Measurements from ENCODE around the gene TNFRSF19. TPM values are rescaled to one million over a fixed set of nuclear protein-coding genes. Genes with fewer than 3 reads are reported as not detected.
A peak's percentile ranks its signal among the peaks of the same experiment; 100 is the strongest.

TNFRSF19 gene
- total and polyA plus RNA-seq, 2 of the 13 experiments (the other 11 are each of a cell fraction or from before 2014, with no cell fraction given) = 75.3 to 77.7 TPM

GRCh38 chr13:23615395-23616081 is 45.3 kb downstream of the TNFRSF19 start (continued):
- no peak for TF ChIP-seq KLF9 (CRISPR knock-in tag; IDR thresholded peaks at IDR 0.05; ENCODE audit: low read depth)
- no peak for TF ChIP-seq ARNT (IDR thresholded peaks at IDR 0.05)
- TF ChIP-seq, protein P1, sequence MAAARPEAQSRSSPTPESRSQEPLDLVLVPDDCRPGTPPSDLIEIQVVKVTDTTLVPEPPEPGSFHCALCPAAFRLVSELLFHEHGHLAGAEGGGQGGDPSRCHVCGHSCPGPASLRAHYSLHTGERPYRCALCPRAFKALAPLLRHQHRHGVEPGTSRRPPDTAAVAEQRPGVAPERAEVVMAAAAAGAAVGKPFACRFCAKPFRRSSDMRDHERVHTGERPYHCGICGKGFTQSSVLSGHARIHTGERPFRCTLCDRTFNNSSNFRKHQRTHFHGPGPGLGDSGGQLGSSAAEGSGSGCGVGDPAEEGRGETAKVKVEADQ (CRISPR knock-in tag; IDR thresholded peaks at IDR 0.05; ENCODE audit: borderline replicate concordance) = no peak; the same call in 1 of the 2 replicates
- no peak for TF ChIP-seq ZNF598 (CRISPR knock-in tag; IDR thresholded peaks at IDR 0.05; ENCODE audit: borderline replicate concordance)
- no peak for TF ChIP-seq FOXO4 (CRISPR knock-in tag; conservative IDR thresholded peaks at IDR 0.05)
- TF ChIP-seq U2AF1 (optimal IDR thresholded peaks at IDR 0.05; ENCODE audit: low read depth, low read length) = no peak
- peak; percentile 90 for TF ChIP-seq CREM (IDR thresholded peaks at IDR 0.05)
- TF ChIP-seq CREM (CRISPR knock-in tag; IDR thresholded peaks at IDR 0.05) = no peak
- no peak; the same call in 1 of the 2 replicates for TF ChIP-seq KDM5A (IDR thresholded peaks at IDR 0.05; ENCODE audit: borderline replicate concordance, low read length)
- peak; percentile 78; the same call in 1 of the 2 replicates for TF ChIP-seq NFIC (IDR thresholded peaks at IDR 0.05; ENCODE audit: low read length)
- no peak for TF ChIP-seq SAFB2 (CRISPR knock-in tag; IDR thresholded peaks at IDR 0.05; ENCODE audit: borderline replicate concordance, low read depth)
- TF ChIP-seq MEF2D (CRISPR knock-in tag; IDR thresholded peaks at IDR 0.05) = no peak
- TF ChIP-seq ETV6 (CRISPR knock-in tag; conservative IDR thresholded peaks at IDR 0.05) = no peak
- no peak for TF ChIP-seq ZNF253 (CRISPR knock-in tag; IDR thresholded peaks at IDR 0.05; ENCODE audit: borderline replicate concordance)
- TF ChIP-seq PHF20 (CRISPR knock-in tag; IDR thresholded peaks at IDR 0.05) = no peak
- TF ChIP-seq KAT7 (CRISPR knock-in tag; IDR thresholded peaks at IDR 0.05; ENCODE audit: borderline replicate concordance) = peak; percentile 29; the same call in 1 of the 2 replicates
- TF ChIP-seq HDAC1 (CRISPR knock-in tag; IDR thresholded peaks at IDR 0.05) = peak; percentile 94
- TF ChIP-seq, protein P2, sequence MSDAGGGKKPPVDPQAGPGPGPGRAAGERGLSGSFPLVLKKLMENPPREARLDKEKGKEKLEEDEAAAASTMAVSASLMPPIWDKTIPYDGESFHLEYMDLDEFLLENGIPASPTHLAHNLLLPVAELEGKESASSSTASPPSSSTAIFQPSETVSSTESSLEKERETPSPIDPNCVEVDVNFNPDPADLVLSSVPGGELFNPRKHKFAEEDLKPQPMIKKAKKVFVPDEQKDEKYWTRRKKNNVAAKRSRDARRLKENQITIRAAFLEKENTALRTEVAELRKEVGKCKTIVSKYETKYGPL (CRISPR knock-in tag; IDR thresholded peaks at IDR 0.05) = no peak
- TF ChIP-seq HHEX (CRISPR knock-in tag; IDR thresholded peaks at IDR 0.05) = no peak
- TF ChIP-seq CENPX (CRISPR knock-in tag; IDR thresholded peaks at IDR 0.05) = no peak
- TF ChIP-seq, protein P3, sequence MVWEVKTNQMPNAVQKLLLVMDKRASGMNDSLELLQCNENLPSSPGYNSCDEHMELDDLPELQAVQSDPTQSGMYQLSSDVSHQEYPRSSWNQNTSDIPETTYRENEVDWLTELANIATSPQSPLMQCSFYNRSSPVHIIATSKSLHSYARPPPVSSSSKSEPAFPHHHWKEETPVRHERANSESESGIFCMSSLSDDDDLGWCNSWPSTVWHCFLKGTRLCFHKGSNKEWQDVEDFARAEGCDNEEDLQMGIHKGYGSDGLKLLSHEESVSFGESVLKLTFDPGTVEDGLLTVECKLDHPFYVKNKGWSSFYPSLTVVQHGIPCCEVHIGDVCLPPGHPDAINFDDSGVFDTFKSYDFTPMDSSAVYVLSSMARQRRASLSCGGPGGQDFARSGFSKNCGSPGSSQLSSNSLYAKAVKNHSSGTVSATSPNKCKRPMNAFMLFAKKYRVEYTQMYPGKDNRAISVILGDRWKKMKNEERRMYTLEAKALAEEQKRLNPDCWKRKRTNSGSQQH (CRISPR knock-in tag; IDR thresholded peaks at IDR 0.05; ENCODE audit: low read depth) = peak; percentile 26; the same call in 1 of the 2 replicates
- TF ChIP-seq ELF4 (CRISPR knock-in tag; IDR thresholded peaks at IDR 0.05; ENCODE audit: borderline replicate concordance) = no peak
- peak; percentile 85 for TF ChIP-seq SKI (IDR thresholded peaks at IDR 0.05; ENCODE audit: partially characterized antibody)
- TF ChIP-seq, protein P4, sequence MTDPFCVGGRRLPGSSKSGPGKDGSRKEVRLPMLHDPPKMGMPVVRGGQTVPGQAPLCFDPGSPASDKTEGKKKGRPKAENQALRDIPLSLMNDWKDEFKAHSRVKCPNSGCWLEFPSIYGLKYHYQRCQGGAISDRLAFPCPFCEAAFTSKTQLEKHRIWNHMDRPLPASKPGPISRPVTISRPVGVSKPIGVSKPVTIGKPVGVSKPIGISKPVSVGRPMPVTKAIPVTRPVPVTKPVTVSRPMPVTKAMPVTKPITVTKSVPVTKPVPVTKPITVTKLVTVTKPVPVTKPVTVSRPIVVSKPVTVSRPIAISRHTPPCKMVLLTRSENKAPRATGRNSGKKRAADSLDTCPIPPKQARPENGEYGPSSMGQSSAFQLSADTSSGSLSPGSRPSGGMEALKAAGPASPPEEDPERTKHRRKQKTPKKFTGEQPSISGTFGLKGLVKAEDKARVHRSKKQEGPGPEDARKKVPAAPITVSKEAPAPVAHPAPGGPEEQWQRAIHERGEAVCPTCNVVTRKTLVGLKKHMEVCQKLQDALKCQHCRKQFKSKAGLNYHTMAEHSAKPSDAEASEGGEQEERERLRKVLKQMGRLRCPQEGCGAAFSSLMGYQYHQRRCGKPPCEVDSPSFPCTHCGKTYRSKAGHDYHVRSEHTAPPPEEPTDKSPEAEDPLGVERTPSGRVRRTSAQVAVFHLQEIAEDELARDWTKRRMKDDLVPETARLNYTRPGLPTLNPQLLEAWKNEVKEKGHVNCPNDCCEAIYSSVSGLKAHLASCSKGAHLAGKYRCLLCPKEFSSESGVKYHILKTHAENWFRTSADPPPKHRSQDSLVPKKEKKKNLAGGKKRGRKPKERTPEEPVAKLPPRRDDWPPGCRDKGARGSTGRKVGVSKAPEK (CRISPR knock-in tag; IDR thresholded peaks at IDR 0.05; ENCODE audit: borderline replicate concordance) = no peak
- peak; percentile 76; the same call in 1 of the 2 replicates for TF ChIP-seq ZNF792 (CRISPR knock-in tag; IDR thresholded peaks at IDR 0.05)
